Endothelial cell of umbilical vein (primary cell): ENCODE measurements around the gene PM20D2. TPM values are rescaled to one million over a fixed set of nuclear protein-coding genes. Genes with fewer than 3 reads are reported as not detected.

Source experiments
- BruUV-seq: library from RNA; stranded (reverse); fragments of 400-500 nt; replicated peaks from 2 replicates; lab custom pipeline; 2021; lab: Mats Ljungman, UMichigan
- CTCF ChIA-PET: fragments of 300-600, 350-600 bp; sonication (Branson Sonifier 250); formaldehyde crosslinking; loops from one replicate; lab custom pipeline; 2021; ENCODE audit warnings: antibody characterized with exemption, inconsistent platforms; lab: Charles Lee
- POLR2A ChIA-PET: fragments of 300-600, 350-600 bp; sonication (Branson Sonifier 250); formaldehyde crosslinking; loops from one replicate; lab custom pipeline; 2021; ENCODE audit warnings: antibody characterized with exemption, inconsistent platforms; lab: Charles Lee
- DNase-seq: peaks from one replicate; pipeline ENCODE4 v3.0.0-alpha.2; 2011; ENCODE audit warnings: low read depth, low spot score
- FAIRE-seq: peaks from 2 replicates; lab custom pipeline; 2011; peaks lifted over from hg19 to GRCh38; lab: Jason Lieb, UNC
- H2AFZ ChIP-seq: 2 replicates; pipeline ENCODE4 v1.6.0; 2012; ENCODE audit warnings: low read depth, low read length, control low read depth, inconsistent platforms
- H3K27ac ChIP-seq: 2 replicates; pipeline ENCODE4 v1.5.1; 2011; ENCODE audit warnings: low read depth, mild to moderate bottlenecking, control low read depth, low read length, moderate library complexity; ENCODE audit not compliant: insufficient read depth
- H3K27me3 ChIP-seq, 2 experiments: 2 replicates each; pipeline versions ENCODE4 v1.6.0 to v1.6.1; 2011; ENCODE audit warnings: low read length in 2 of 2, mixed read lengths in 1 of 2; ENCODE audit not compliant: control insufficient read depth in 2 of 2, insufficient read depth in 2 of 2
- H3K36me3 ChIP-seq, 2 experiments: 2 replicates in 1 of 2; 3 replicates in 1 of 2; pipeline ENCODE4 v1.5.1; 2011; ENCODE audit warnings: low read length in 2 of 2, mild to moderate bottlenecking in 1 of 2, moderate library complexity in 1 of 2; ENCODE audit not compliant: control insufficient read depth in 2 of 2, insufficient read depth in 2 of 2; ENCODE audit errors: extremely low read depth in 1 of 2
- H3K4me1 ChIP-seq: 3 replicates; pipeline ENCODE4 v1.5.1; 2011; ENCODE audit warnings: mild to moderate bottlenecking, low read length; ENCODE audit not compliant: control insufficient read depth, insufficient read depth; ENCODE audit errors: extremely low read depth
- H3K4me2 ChIP-seq: 2 replicates; pipeline ENCODE4 v1.6.1; 2011; ENCODE audit warnings: low read length, control low read depth, mixed read lengths; ENCODE audit not compliant: insufficient read depth
- H3K4me3 ChIP-seq, 3 experiments: fragments of 200-600 bp in 1 of 3; sonication (generic), shearing (Covaris generic) in 1 of 3; replicated peaks in 1 of 3; 2 replicates each; pipeline ENCODE4 v1.5.1; 2011 to 2016; ENCODE audit warnings: control low read depth in 3 of 3, low read length in 3 of 3, mild to moderate bottlenecking in 2 of 3, inconsistent platforms in 1 of 3, low read depth in 1 of 3, moderate library complexity in 1 of 3; ENCODE audit not compliant: insufficient read depth in 1 of 3
- H3K79me2 ChIP-seq: 2 replicates; pipeline ENCODE4 v1.6.0; 2012; ENCODE audit warnings: low read length, inconsistent platforms; ENCODE audit not compliant: control insufficient read depth, insufficient read depth
- H3K9ac ChIP-seq: replicated peaks from 2 replicates; pipeline ENCODE3; 2011; ENCODE audit warnings: low read length, control low read depth; ENCODE audit not compliant: insufficient read depth; ENCODE audit errors: extremely low read depth
- H3K9me1 ChIP-seq: replicated peaks from 3 replicates; pipeline ENCODE4 v1.6.0; 2011; ENCODE audit warnings: mild to moderate bottlenecking, low read length; ENCODE audit not compliant: control insufficient read depth, insufficient read depth; ENCODE audit errors: extremely low read depth
- H3K9me3 ChIP-seq: replicated peaks from 2 replicates; pipeline ENCODE4 v1.5.1; 2012; ENCODE audit warnings: low read length, inconsistent platforms; ENCODE audit not compliant: control insufficient read depth, insufficient read depth
- H4K20me1 ChIP-seq: replicated peaks from 2 replicates; pipeline ENCODE3; 2011; ENCODE audit warnings: mild to moderate bottlenecking, low read length; ENCODE audit not compliant: control insufficient read depth, insufficient read depth; ENCODE audit errors: extremely low read depth
- CTCF ChIP-seq, 2 donors: IDR thresholded peaks; 1 replicate in 1 of 2; 2 replicates in 1 of 2; pipeline ENCODE4 v1.5.1; 2011; ENCODE audit warnings: low read length in 2 of 2, mild to moderate bottlenecking in 2 of 2, moderate library complexity in 2 of 2, control low read depth in 1 of 2, inconsistent platforms in 1 of 2, low read depth in 1 of 2; ENCODE audit not compliant: insufficient read depth in 1 of 2; ENCODE audit errors: extremely low read depth in 1 of 2
- EZH2 ChIP-seq: IDR thresholded peaks from 2 replicates; pipeline ENCODE4 v1.6.1; 2012; ENCODE audit warnings: borderline replicate concordance, low read depth, mild to moderate bottlenecking, moderate library complexity, low read length, inconsistent platforms; ENCODE audit not compliant: severe bottlenecking
- FOS ChIP-seq: IDR thresholded peaks from 2 replicates; pipeline ENCODE4 v1.6.1; 2011; ENCODE audit warnings: mild to moderate bottlenecking, low read length, moderate library complexity, borderline replicate concordance; ENCODE audit not compliant: insufficient read depth
- GATA2 ChIP-seq: IDR thresholded peaks from 2 replicates; pipeline ENCODE4 v1.7.0; 2011; ENCODE audit warnings: low read depth, mild to moderate bottlenecking, moderate library complexity, mixed read lengths, low read length; ENCODE audit not compliant: insufficient read length, insufficient read depth
- JUN ChIP-seq: IDR thresholded peaks from 2 replicates; pipeline ENCODE4 v1.6.1; 2011; ENCODE audit warnings: borderline replicate concordance, low read depth; ENCODE audit not compliant: insufficient read length, insufficient read depth
- MAX ChIP-seq: IDR thresholded peaks from 2 replicates; pipeline ENCODE4 v1.6.1; 2011; ENCODE audit not compliant: insufficient read depth, insufficient read length
- MYC ChIP-seq: IDR thresholded peaks from one replicate; pipeline ENCODE4 v1.6.1; 2011; ENCODE audit warnings: mild to moderate bottlenecking, low read depth, low read length
- POLR2A ChIP-seq: IDR thresholded peaks from 2 replicates; pipeline ENCODE4 v1.6.1; 2012; ENCODE audit warnings: low read depth, mild to moderate bottlenecking, control low read depth, low read length
- POLR2AphosphoS5 ChIP-seq: IDR thresholded peaks from 2 replicates; pipeline ENCODE4 v1.6.1; 2012; ENCODE audit warnings: low read depth, mild to moderate bottlenecking, control low read depth, low read length, moderate library complexity; ENCODE audit not compliant: insufficient read depth
- dilution Hi-C: fragments of 300-500 bp; cut with MboI; formaldehyde crosslinking; loops from one replicate; pipeline ENCODE4 v1.15.0; 2019; ENCODE audit warnings: low sequenced_read_pairs; ENCODE audit not compliant: extremely low pct_ligation_motif_present
- intact Hi-C: fragments of 100-400 bp; cut with micrococcal nuclease; formaldehyde crosslinking; loops from one replicate; pipeline ENCODE4 v1.10.0; 2022
- polyA plus RNA-seq, 4 experiments: library from polyadenylated mRNA; depleted of rRNA in 3 of 4; stranded (reverse) in 3 of 4; unstranded in 1 of 4; fragments of >200 nt; gene quantifications; 2 replicates each; pipeline versions ENCODE4 v1.2.1 to v1.2.3, GENCODE V29; 2011 to 2012; ENCODE audit warnings: missing spikeins in 1 of 4
- total RNA-seq: library from RNA; stranded (reverse); gene quantifications from 2 replicates; pipeline ENCODE4 v1.2.3, GENCODE V29; 2021

Gene PM20D2
- total and polyA plus RNA-seq, 2 donors (not counting 3 experiments of a cell fraction or from before 2014, with no cell fraction given), result 3.0 to 10.9 TPM

GRCh38 chr6:89214197-89214596 lies 68.3 kb downstream of the PM20D2 start:
- Histone ChIP-seq H3K4me3 (no peak overlapping the region), H3K9me3 (no peaks in the 10 kb centered on the region), H3K79me2 (no peaks in the 10 kb centered on the region), H3K27me3 (peaks cover 17 to 30% of the 10 kb centered on the region in 2 experiments), H3K9me1 (no peaks in the 10 kb centered on the region), H3K36me3 (no peaks in the 10 kb centered on the region), H3K9ac (no peak overlapping the region), H4K20me1 (no peaks in the 10 kb centered on the region), H2AFZ (no peak overlapping the region), H3K27ac (no peak overlapping the region), H3K4me2 (no peak overlapping the region), H3K4me1 (no peaks in the 10 kb centered on the region)
- intact Hi-C loops (no loop called here), dilution Hi-C loops (no loop called here)
- BruUV-seq, result no TSS peak
- DNase-seq (no peak), FAIRE-seq (no peak)
- CTCF ChIA-PET, result no interaction called here
- POLR2A ChIA-PET, result no interaction called here
- TF ChIP-seq POLR2AphosphoS5 (no peak), MYC (no peak), MAX (no peak), JUN (no peak), EZH2 (no peak), GATA2 (no peak), CTCF (IDR thresholded peaks at IDR 0.05; ENCODE audit: extremely low read depth in 1 of 2, insufficient read depth in 1 of 2, low read depth in 1 of 2, low read length in 2 of 2) (no peak), POLR2A (no peak), FOS (no peak)

Other genes with a start within 250 kb of the PM20D2 start
- gene RNGTT, start 182.4 kb upstream of the PM20D2 start, total RNA-seq, result 13.1 and 13.5 TPM in 2 replicates
- gene RNGTT, start 182.4 kb upstream of the PM20D2 start, polyA plus RNA-seq, result 1.5 and 2.1 TPM in 2 replicates
- 87.9 and 88.4 TPM in 2 replicates for gene PNRC1, start 65.3 kb upstream of the PM20D2 start, total RNA-seq
- 7.1 and 9.6 TPM in 2 replicates for gene PNRC1, start 65.3 kb upstream of the PM20D2 start, polyA plus RNA-seq
- gene SRSF12, start 28.0 kb upstream of the PM20D2 start, total RNA-seq, result 0.18 TPM in 1 of 2 replicates, not detected in the other
- 0.06 and 0.07 TPM in 2 replicates for gene SRSF12, start 28.0 kb upstream of the PM20D2 start, polyA plus RNA-seq
- gene GABRR1, start 71.3 kb downstream of the PM20D2 start, total RNA-seq, result not detected in 2 replicates
- gene GABRR1, start 71.3 kb downstream of the PM20D2 start, polyA plus RNA-seq, result not detected in 2 replicates
- 2.5 and 3.6 TPM in 2 replicates for gene GABRR2, start 169.2 kb downstream of the PM20D2 start, total RNA-seq
- 1.4 TPM in 2 replicates for gene GABRR2, start 169.2 kb downstream of the PM20D2 start, polyA plus RNA-seq
- 84.9 and 96.6 TPM in 2 replicates for gene UBE2J1, start 206.7 kb downstream of the PM20D2 start, total RNA-seq
- gene UBE2J1, start 206.7 kb downstream of the PM20D2 start, polyA plus RNA-seq, result 36.3 and 44.4 TPM in 2 replicates